HepG2 (cell line): Measurements from ENCODE around the gene TNP2. TPM values are rescaled to one million over a fixed set of nuclear protein-coding genes. Genes with fewer than 3 reads are reported as not detected.

Experiments
- DNMT3B ChIP-seq: conservative IDR thresholded peaks from 2 replicates; pipeline ENCODE4 v1.6.1; 2016; ENCODE audit warnings: missing biosample characterization, control low read depth
- E2F2 ChIP-seq: sonication (generic); formaldehyde crosslinking; IDR thresholded peaks from 2 replicates; pipeline ENCODE4 v1.4.0; 2020; ENCODE audit warnings: missing genetic modification reagents, borderline replicate concordance
- ELK4 ChIP-seq: sonication (generic); formaldehyde crosslinking; IDR thresholded peaks from 2 replicates; pipeline ENCODE4 v1.9.0; 2021; ENCODE audit warnings: missing genetic modification reagents, borderline replicate concordance
- IRF1 ChIP-seq: sonication (generic); formaldehyde crosslinking; IDR thresholded peaks from 2 replicates; pipeline ENCODE4 v1.4.0; 2020; ENCODE audit warnings: low read depth, mild to moderate bottlenecking, missing genetic modification reagents
- KLF12 ChIP-seq: sonication (generic); formaldehyde crosslinking; IDR thresholded peaks from 2 replicates; pipeline ENCODE4 v1.4.0; 2020; ENCODE audit warnings: missing genetic modification reagents, borderline replicate concordance
- KMT2A ChIP-seq: sonication (generic); formaldehyde crosslinking; IDR thresholded peaks from 2 replicates; pipeline ENCODE4 v1.4.0; 2020; ENCODE audit warnings: missing genetic modification reagents
- NFKBIZ ChIP-seq: IDR thresholded peaks from 2 replicates; pipeline ENCODE4 v1.6.1; 2018; ENCODE audit warnings: missing genetic modification reagents, missing compliant biosample characterization
- NR2F2 ChIP-seq: IDR thresholded peaks from 2 replicates; pipeline ENCODE4 v1.6.1; 2012; ENCODE audit warnings: low read depth, inconsistent platforms, borderline replicate concordance
- NR2F6 ChIP-seq, 2 experiments: IDR thresholded peaks; 2 replicates each; pipeline ENCODE4 v1.6.1; 2016; ENCODE audit warnings: antibody characterized with exemption in 1 of 2, mild to moderate bottlenecking in 1 of 2
- POLR2AphosphoS2 ChIP-seq: IDR thresholded peaks from 2 replicates; pipeline ENCODE4 v1.6.1; 2011; ENCODE audit warnings: low read depth, low read length, improper control_type of control experiment
- RBM22 ChIP-seq: fragments of 200-400 bp; formaldehyde crosslinking; optimal IDR thresholded peaks from 2 replicates; pipeline ENCODE3; 2017; ENCODE audit warnings: mild to moderate bottlenecking, low read length, moderate library complexity
- TARDBP ChIP-seq: sonication (generic); formaldehyde crosslinking; IDR thresholded peaks from 2 replicates; pipeline ENCODE4 v1.8.0; 2022; ENCODE audit warnings: mild to moderate bottlenecking, missing genetic modification reagents
- TFDP2 ChIP-seq: sonication (generic); formaldehyde crosslinking; IDR thresholded peaks from 2 replicates; pipeline ENCODE4 v1.4.0; 2020; ENCODE audit warnings: missing genetic modification reagents
- TSC22D2 ChIP-seq: sonication (generic); formaldehyde crosslinking; IDR thresholded peaks from 2 replicates; pipeline ENCODE4 v1.5.1; 2020; ENCODE audit warnings: missing genetic modification reagents, mild to moderate bottlenecking, borderline replicate concordance
- ZBTB43 ChIP-seq: sonication (generic); formaldehyde crosslinking; conservative IDR thresholded peaks from 2 replicates; pipeline ENCODE4 v1.4.0; 2020; ENCODE audit warnings: missing genetic modification reagents
- ZFYVE20 ChIP-seq: sonication (generic); formaldehyde crosslinking; IDR thresholded peaks from 2 replicates; pipeline ENCODE4 v1.8.0; 2023; ENCODE audit warnings: low read depth, mild to moderate bottlenecking, moderate library complexity, missing genetic modification reagents, borderline replicate concordance
- ZIK1 ChIP-seq: sonication (generic); formaldehyde crosslinking; IDR thresholded peaks from 2 replicates; pipeline ENCODE4 v1.5.0; 2020; ENCODE audit warnings: mild to moderate bottlenecking, low read depth, missing genetic modification reagents, borderline replicate concordance
- ZNF234 ChIP-seq: sonication (generic); formaldehyde crosslinking; conservative IDR thresholded peaks from 2 replicates; pipeline ENCODE4 v1.5.1; 2020; ENCODE audit warnings: mild to moderate bottlenecking, missing genetic modification reagents
- ZNF24 ChIP-seq: fragments of 450-650 bp; IDR thresholded peaks from 2 replicates; pipeline ENCODE4 v1.6.1; 2017; ENCODE audit warnings: antibody characterized with exemption, mild to moderate bottlenecking
- ZNF333 ChIP-seq: sonication (generic); formaldehyde crosslinking; IDR thresholded peaks from 2 replicates; pipeline ENCODE4 v1.4.0; 2020; ENCODE audit warnings: mild to moderate bottlenecking, missing genetic modification reagents, borderline replicate concordance
- ZNF550 ChIP-seq: sonication (generic); formaldehyde crosslinking; IDR thresholded peaks from 2 replicates; pipeline ENCODE4 v1.4.0; 2020; ENCODE audit warnings: mild to moderate bottlenecking, missing genetic modification reagents, borderline replicate concordance
- ZNF775 ChIP-seq: sonication (generic); formaldehyde crosslinking; IDR thresholded peaks from 2 replicates; pipeline ENCODE4 v1.4.0; 2020; ENCODE audit warnings: missing genetic modification reagents, mild to moderate bottlenecking, moderate library complexity, borderline replicate concordance
- ZNF878 ChIP-seq: sonication (generic); formaldehyde crosslinking; IDR thresholded peaks from 2 replicates; pipeline ENCODE4 v1.8.1; 2023; ENCODE audit warnings: mild to moderate bottlenecking, missing genetic modification reagents, moderate library complexity
- polyA plus RNA-seq, 8 experiments: library from polyadenylated mRNA; depleted of rRNA in 3 of 8; stranded (reverse) in 7 of 8; unstranded in 1 of 8; fragments of >200 nt; fragmentation: Illumina TruSeq in 4 of 8; extraction: Trizol in 4 of 8; gene quantifications; 2 replicates each; pipeline versions ENCODE4 v1.2.1 to v1.2.3, GENCODE V29; 2011 to 2016; ENCODE audit warnings: low read depth in 4 of 8, missing spikeins in 1 of 8, mixed read lengths in 1 of 8; ENCODE audit not compliant: insufficient read depth in 1 of 8
- total RNA-seq, 5 experiments: library from RNA; depleted of rRNA; stranded (reverse); fragments of >200 nt; fragmentation: Illumina TruSeq; extraction: Trizol; gene quantifications; 2 replicates each; pipeline ENCODE4 v1.2.3, GENCODE V29; 2016; ENCODE audit warnings: low read depth in 1 of 5

Gene TNP2
- total and polyA plus RNA-seq, 2 of the 13 experiments (the other 11 are each of a cell fraction or from before 2014, with no cell fraction given) = not detected

GRCh38 chr16:11308493-11309283, 39.6 kb upstream of the TNP2 start (continued):
- TF ChIP-seq RBM22 (no peak), TFDP2 (0 out of 2 replicates have a peak, but pooled peaks have one; percentile 29), TSC22D2 (peak; percentile 70; the same call in 1 of the 2 replicates), KLF12 (CRISPR knock-in tag) (peak; percentile 52; the same call in 1 of the 2 replicates), E2F2 (CRISPR knock-in tag) (no peak; the same call in 1 of the 2 replicates), NR2F2 (no peak), ZIK1 (peak; percentile 68; the same call in 1 of the 2 replicates), NFKBIZ (CRISPR knock-in tag) (0 out of 2 replicates have a peak, but pooled peaks have one; percentile 28), TARDBP (peak; percentile 62; the same call in 1 of the 2 replicates), ZNF878 (CRISPR knock-in tag) (peak; percentile 75; the same call in 1 of the 2 replicates), POLR2AphosphoS2 (no peak), ZNF550 (CRISPR knock-in tag) (0 out of 2 replicates have a peak, but pooled peaks have one; percentile 28), DNMT3B (no peak), ZNF234 (CRISPR knock-in tag) (no peak), ZBTB43 (CRISPR knock-in tag) (no peak), NR2F6 (IDR thresholded peaks at IDR 0.05) (peak; percentile 76), NR2F6 (CRISPR knock-in tag; IDR thresholded peaks at IDR 0.05) (peak; percentile 92), ELK4 (CRISPR knock-in tag) (no peak; the same call in 1 of the 2 replicates), ZNF333 (CRISPR knock-in tag) (peak; percentile 82; the same call in 1 of the 2 replicates), ZFYVE20 (CRISPR knock-in tag) (no peak), IRF1 (no peak; the same call in 1 of the 2 replicates), KMT2A (CRISPR knock-in tag) (peak; percentile 32; the same call in 1 of the 2 replicates), ZNF775 (CRISPR knock-in tag) (no peak), ZNF24 (no peak)
